ENCODE data around the gene RTKN. TPM values are rescaled to one million over a fixed set of nuclear protein-coding genes. Genes with fewer than 3 reads are reported as not detected.
A peak's percentile ranks its signal among the peaks of the same experiment; 100 is the strongest.

RTKN gene
- total and polyA plus RNA-seq, 3 experiments from 2014 or later: 1.1 to 1.4 (median 1.2) TPM

DNA sequence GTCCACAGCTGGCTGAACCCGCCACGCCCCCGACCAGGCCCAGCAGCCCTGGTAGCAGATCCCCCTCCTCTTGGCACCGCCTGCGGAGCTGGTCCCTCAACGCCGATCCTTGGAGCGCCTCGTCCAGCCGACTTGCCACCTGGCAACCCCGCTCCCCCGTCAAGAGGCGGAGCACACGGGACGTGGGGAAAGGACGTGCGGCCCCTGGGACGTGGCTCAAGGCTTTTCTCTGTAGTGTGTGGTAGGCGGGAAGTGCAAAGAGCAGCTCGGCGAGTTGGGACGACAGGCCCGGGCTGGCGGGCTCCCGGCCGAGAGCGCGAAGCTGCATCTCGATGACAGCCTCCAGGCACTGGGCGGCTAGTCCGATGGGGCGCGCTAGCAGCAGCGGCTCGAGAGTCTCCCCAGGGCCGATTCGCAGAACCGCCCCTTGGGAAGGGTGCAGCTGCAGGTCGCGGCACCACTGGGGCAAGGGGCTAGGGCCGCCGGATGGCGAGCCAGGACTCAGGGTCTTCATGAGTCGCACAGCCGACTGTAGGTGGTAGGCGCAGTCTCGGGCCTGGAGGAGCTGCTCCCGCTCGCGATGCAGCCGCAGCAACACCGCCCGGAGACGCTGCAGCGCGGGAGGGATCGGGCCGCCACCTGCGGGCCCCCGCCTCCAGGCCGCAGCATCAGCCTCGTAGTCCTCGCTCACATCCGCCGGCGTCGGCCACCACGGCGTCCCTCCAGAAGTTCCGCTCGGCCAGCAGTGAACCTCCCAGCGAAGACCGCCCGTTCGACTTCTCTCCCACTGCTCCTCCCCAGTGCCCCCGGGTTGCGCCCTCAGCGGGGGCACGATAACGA is 40.4 kb upstream of the RTKN start:
- H3K36me3 ChIP-seq (ENCODE audit: insufficient read depth, low read length): peaks cover 11% of the 10 kb centered on the region
- H3K4me3 ChIP-seq (ENCODE audit: low read length): peak overlapping the region; percentile 99
- peak overlapping the region; percentile 89 for H3K27ac ChIP-seq (ENCODE audit: low read depth, low read length)
- CTCF ChIA-PET: interaction anchor here (0.6 to 5.6 kb wide), 22 partner anchors 9 to 233 kb away, joined by 3 to 83 read pairs (median 7); partner anchors contain the start of genes AUP1, DQX1, HTRA2 and INO80B
- no peaks in the 10 kb centered on the region for H3K9me3 ChIP-seq (ENCODE audit: low read length)
- DNase-seq: peak in 3 of 5 donors; percentile 42 to 70 (median 44)
- peak overlapping the region; percentile 98 to 100 (median 100) for H3K4me3 Mint-ChIP-seq
- peaks cover 32 to 56% (median 45%) of the 10 kb centered on the region in 3 donors for H3K4me1 Mint-ChIP-seq
- peaks cover 0 to 54% (median 9%) of the 10 kb centered on the region in 3 donors for H3K36me3 Mint-ChIP-seq
- H3K27me3 Mint-ChIP-seq: no peaks in the 10 kb centered on the region
- peaks cover 25% of the 10 kb centered on the region for H3K4me1 ChIP-seq (ENCODE audit: insufficient read depth, low read length)
- no peaks in the 10 kb centered on the region for H3K9me3 Mint-ChIP-seq
- peak overlapping the region; percentile 95 to 100 (median 100) for H3K27ac Mint-ChIP-seq
- no peaks in the 10 kb centered on the region for H3K27me3 ChIP-seq (ENCODE audit: insufficient read depth, low read length, poor library complexity, severe bottlenecking)
- POLR2A ChIA-PET: interaction anchor here (0.5 to 3.9 kb wide), 10 partner anchors 10 to 49 kb away, joined by 3 to 56 read pairs (median 8); partner anchors contain the start of genes AUP1, DQX1, HTRA2 and INO80B

DNA sequence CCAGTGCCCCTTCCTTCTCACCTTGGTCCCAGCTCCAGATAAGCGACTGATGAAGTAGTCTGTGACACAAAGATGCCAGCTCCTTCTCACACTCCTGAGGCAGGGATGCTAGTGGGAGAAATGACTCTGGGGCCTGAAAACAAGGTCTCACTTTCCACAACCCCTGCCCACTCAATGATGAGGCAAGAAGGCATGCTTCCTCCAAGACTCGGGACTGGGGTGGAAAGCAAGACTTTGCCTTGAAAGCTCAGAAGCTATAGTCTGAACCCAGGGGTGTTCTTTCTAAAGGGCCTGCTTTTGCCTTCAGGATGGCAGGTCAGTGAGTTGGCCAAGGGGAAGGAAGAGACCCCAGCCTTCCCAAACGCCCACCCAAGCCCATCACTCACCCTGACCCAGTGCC is 39.7 kb upstream of the RTKN start:
- DNase-seq: no peak
- H3K27ac Mint-ChIP-seq: peak overlapping the region in 1 of 8 donors; percentile 43
- Histone ChIP-seq H3K27ac (ENCODE audit: low read depth, low read length) (peak overlapping the region; percentile 89), H3K9me3 (ENCODE audit: low read length) (no peaks in the 10 kb centered on the region), H3K36me3 (ENCODE audit: insufficient read depth, low read length) (peaks cover 10% of the 10 kb centered on the region), H3K4me3 (ENCODE audit: low read length) (peak overlapping the region; percentile 99), H3K4me1 (ENCODE audit: insufficient read depth, low read length) (peaks cover 25% of the 10 kb centered on the region), H3K27me3 (ENCODE audit: insufficient read depth, low read length, poor library complexity, severe bottlenecking) (no peaks in the 10 kb centered on the region)
- peak overlapping the region; percentile 98 to 100 (median 100) for H3K4me3 Mint-ChIP-seq
- H3K9me3 Mint-ChIP-seq: no peaks in the 10 kb centered on the region
- ChIA-PET POLR2A (interaction anchor here (0.5 to 3.9 kb wide), 8 partner anchors 9 to 50 kb away, joined by 3 to 56 read pairs (median 8); partner anchors contain the start of genes INO80B, MOGS, MRPL53 and WBP1), CTCF (interaction anchor here (0.8 to 5.6 kb wide), 11 partner anchors 8 to 105 kb away, joined by 3 to 83 read pairs (median 16); partner anchors contain the start of genes AUP1, HTRA2, INO80B and MOGS)
- H3K4me1 Mint-ChIP-seq: peaks cover 32 to 52% (median 45%) of the 10 kb centered on the region in 3 donors
- peaks cover 0 to 51% (median 7%) of the 10 kb centered on the region in 3 donors for H3K36me3 Mint-ChIP-seq
- H3K27me3 Mint-ChIP-seq: no peaks in the 10 kb centered on the region

DNA sequence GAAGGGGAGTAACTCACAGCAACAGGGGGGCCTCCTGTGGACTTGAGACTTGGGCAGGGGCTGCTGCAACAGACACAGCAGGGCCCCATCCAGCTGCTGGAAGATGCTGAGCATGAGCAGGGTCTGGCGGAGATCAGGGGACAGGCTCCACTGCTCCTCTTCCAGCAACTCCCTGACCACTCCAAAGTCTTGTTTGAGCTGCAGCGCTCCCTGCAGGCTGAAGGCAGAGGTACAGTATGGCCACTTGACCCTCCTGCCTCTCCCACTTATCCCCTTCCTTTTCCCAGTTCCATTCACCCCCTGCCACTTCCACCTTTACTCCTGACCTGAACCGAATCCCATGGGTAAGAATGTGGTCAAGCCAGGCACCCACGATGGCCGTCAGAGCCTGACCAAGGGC is 33.2 kb upstream of the RTKN start:
- DNase-seq: no peak

DNA sequence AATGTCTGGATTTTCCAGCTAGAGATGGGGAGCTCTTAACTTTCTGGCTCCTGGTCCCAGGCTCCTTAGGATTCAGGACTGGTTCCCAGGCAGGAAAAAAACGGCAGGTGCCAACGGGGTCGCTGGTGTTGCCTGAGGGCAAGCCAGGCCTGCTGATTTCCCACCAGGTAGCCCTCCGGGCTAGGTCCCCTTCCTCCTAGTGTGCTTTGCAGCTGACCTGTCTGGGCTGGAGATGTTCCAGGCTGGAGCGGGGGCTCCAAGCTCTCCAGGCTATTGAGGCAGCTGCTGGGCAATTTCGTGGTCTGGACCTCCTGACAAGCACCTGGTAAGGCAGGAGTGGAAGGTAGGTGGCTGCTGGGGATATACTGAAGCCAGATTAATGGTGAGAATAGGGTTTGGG is 32.7 kb upstream of the RTKN start:
- ChIA-PET CTCF (interaction anchor here (1.2 to 4.7 kb wide), 3 partner anchors 8 to 16 kb away, joined by 3 to 49 read pairs (median 4); partner anchors contain the start of genes CCDC142, TTC31 and WBP1), POLR2A (interaction anchor here (0.7 to 3.4 kb wide), 3 partner anchors 8 to 16 kb away, joined by 4 to 56 read pairs (median 9); partner anchors contain the start of genes CCDC142, MOGS, TTC31 and WBP1)
- Mint-ChIP-seq H3K36me3 (peaks cover 0 to 40% (median 12%) of the 10 kb centered on the region in 3 donors), H3K4me1 (peaks cover 24 to 32% (median 29%) of the 10 kb centered on the region in 3 donors), H3K9me3 (no peaks in the 10 kb centered on the region), H3K27ac (no peak overlapping the region), H3K4me3 (peak overlapping the region in 2 of 7 donors; percentile 42 to 64), H3K27me3 (peaks cover 0 to 5% of the 10 kb centered on the region in 2 donors)
- no peak overlapping the region for H3K4me3 ChIP-seq (ENCODE audit: low read length)
- no peaks in the 10 kb centered on the region for H3K27me3 ChIP-seq (ENCODE audit: insufficient read depth, low read length, poor library complexity, severe bottlenecking)
- no peak for DNase-seq
- H3K27ac ChIP-seq (ENCODE audit: low read depth, low read length): no peak overlapping the region
- no peaks in the 10 kb centered on the region for H3K9me3 ChIP-seq (ENCODE audit: low read length)
- H3K36me3 ChIP-seq (ENCODE audit: insufficient read depth, low read length): peaks cover 5% of the 10 kb centered on the region
- H3K4me1 ChIP-seq (ENCODE audit: insufficient read depth, low read length): peaks cover 22% of the 10 kb centered on the region

More for the DNA sequence above, 33.2 kb upstream of the RTKN start:
- Histone ChIP-seq H3K36me3 (ENCODE audit: insufficient read depth, low read length) (peaks cover 9% of the 10 kb centered on the region), H3K27me3 (ENCODE audit: insufficient read depth, low read length, poor library complexity, severe bottlenecking) (no peaks in the 10 kb centered on the region), H3K9me3 (ENCODE audit: low read length) (no peaks in the 10 kb centered on the region), H3K4me1 (ENCODE audit: insufficient read depth, low read length) (peaks cover 22% of the 10 kb centered on the region), H3K27ac (ENCODE audit: low read depth, low read length) (no peak overlapping the region), H3K4me3 (ENCODE audit: low read length) (no peak overlapping the region)
- peaks cover 0 to 43% (median 12%) of the 10 kb centered on the region in 3 donors for H3K36me3 Mint-ChIP-seq
- POLR2A ChIA-PET: interaction anchor here (1.7 kb wide), 1 partner anchor 16 kb away, joined by 4 read pairs; the partner anchor contains the start of gene WBP1
- H3K4me3 Mint-ChIP-seq: peak overlapping the region in 3 of 7 donors; percentile 9 to 18 (median 15)
- no peak overlapping the region for H3K27ac Mint-ChIP-seq
- no peaks in the 10 kb centered on the region for H3K9me3 Mint-ChIP-seq
- peaks cover 25 to 32% (median 31%) of the 10 kb centered on the region in 3 donors for H3K4me1 Mint-ChIP-seq
- CTCF ChIA-PET: interaction anchor here (1.2 to 4.7 kb wide), 7 partner anchors 8 to 57 kb away, joined by 3 to 49 read pairs (median 4); partner anchors contain the start of genes AUP1, CCDC142, HTRA2 and INO80B
- peaks cover 0 to 5% of the 10 kb centered on the region in 2 donors for H3K27me3 Mint-ChIP-seq

DNA sequence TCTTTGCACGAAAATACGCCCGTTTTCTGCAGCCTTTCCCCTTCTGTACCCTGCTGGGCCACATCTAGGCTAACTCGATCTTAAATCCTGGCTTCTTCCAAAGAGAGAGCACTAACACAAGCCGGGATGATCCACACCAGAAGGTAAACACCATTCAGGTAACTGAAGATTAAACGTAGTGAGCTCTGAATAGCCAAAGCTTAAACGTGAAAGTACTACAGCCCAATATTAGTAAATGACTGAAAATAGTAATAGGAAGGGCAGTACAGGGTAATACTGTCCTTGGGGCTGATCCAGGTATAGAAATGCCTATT is 31.2 kb upstream of the RTKN start:
- H3K27ac Mint-ChIP-seq: peak overlapping the region; percentile 97 to 100 (median 99)
- peak overlapping the region; percentile 83 for H3K27ac ChIP-seq (ENCODE audit: low read depth, low read length)
- H3K4me3 Mint-ChIP-seq: peak overlapping the region; percentile 93 to 98 (median 96)
- peaks cover 0 to 37% (median 8%) of the 10 kb centered on the region in 3 donors for H3K36me3 Mint-ChIP-seq
- CTCF ChIA-PET: interaction anchor here (1.0 to 4.7 kb wide), 10 partner anchors 10 to 115 kb away, joined by 3 to 49 read pairs (median 4); partner anchors contain the start of genes CCDC142, INO80B, TTC31 and WBP1
- no peaks in the 10 kb centered on the region for H3K9me3 ChIP-seq (ENCODE audit: low read length)
- H3K27me3 Mint-ChIP-seq: peaks cover 0 to 5% of the 10 kb centered on the region in 2 donors
- H3K27me3 ChIP-seq (ENCODE audit: insufficient read depth, low read length, poor library complexity, severe bottlenecking): no peaks in the 10 kb centered on the region
- H3K4me1 Mint-ChIP-seq: peaks cover 21 to 27% (median 25%) of the 10 kb centered on the region in 3 donors
- peak in 1 of 5 donors; percentile 21 for DNase-seq
- peaks cover 5% of the 10 kb centered on the region for H3K36me3 ChIP-seq (ENCODE audit: insufficient read depth, low read length)
- H3K4me3 ChIP-seq (ENCODE audit: low read length): peak overlapping the region; percentile 95
- POLR2A ChIA-PET: interaction anchor here (0.6 to 3.4 kb wide), 8 partner anchors 10 to 81 kb away, joined by 3 to 56 read pairs (median 4); partner anchors contain the start of genes C2orf81, CCDC142, TTC31 and WBP1
- no peaks in the 10 kb centered on the region for H3K9me3 Mint-ChIP-seq
- peaks cover 22% of the 10 kb centered on the region for H3K4me1 ChIP-seq (ENCODE audit: insufficient read depth, low read length)

DNA sequence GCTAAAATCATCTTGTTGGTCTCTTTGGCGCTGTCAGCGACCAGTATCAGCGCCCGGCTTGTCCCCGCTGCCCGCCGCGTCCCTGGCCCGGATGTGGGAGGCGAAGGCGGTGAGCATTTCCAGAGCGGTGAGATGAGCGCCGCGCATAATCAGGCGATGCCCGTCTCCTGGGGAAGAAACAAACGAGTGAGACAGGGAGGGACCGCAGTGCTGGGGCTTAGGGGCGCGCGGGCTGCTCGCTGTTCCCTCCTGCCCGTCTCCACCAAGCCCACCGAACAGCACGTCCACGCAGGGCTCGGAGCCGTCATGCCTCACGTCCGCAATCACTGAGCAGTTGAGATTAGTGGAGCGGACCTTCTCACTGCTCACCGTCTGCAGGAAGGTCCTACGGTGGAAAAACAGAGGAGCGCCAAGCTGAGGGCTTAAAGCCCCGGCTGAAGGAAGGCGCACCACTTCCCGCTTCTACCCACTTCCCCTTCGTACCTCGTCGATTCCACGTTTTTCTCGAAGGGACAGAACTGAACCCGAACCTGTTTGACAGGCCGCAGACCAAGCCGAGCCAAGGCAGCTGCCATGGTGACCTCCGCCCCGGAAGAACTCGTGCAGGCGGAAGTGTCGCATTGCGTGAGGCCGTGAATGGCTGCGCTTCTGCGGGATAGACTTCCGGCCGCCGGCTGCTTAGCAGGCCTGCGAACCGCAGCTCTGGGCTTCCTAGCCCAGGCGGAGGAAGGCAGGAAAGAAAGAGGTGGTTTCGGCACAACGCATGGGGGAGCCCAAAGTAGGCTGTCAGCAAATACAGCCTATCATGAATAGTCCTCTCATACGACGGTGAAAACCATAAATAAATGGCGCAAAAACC is 30.6 kb upstream of the RTKN start, which contains the start of gene MRPL53:
Gene MRPL53, minus strand, starts transcription at position 595 of the 859 bp plus-strand sequence. Its CDS starts 20 bp downstream, at position 575.
- POLR2A ChIA-PET: interaction anchor here (0.6 to 3.4 kb wide), 11 partner anchors 10 to 256 kb away, joined by 3 to 56 read pairs (median 3); partner anchors contain the start of genes C2orf81, CCDC142, INO80B and TTC31
- Mint-ChIP-seq H3K4me3 (peak within 1 kb of the TSS; percentile 93 to 98 (median 96)), H3K27ac (peak within 1 kb of the TSS; percentile 97 to 100 (median 99)), H3K4me1 (peaks cover 21 to 27% (median 25%) of the 10 kb centered on the region in 3 donors), H3K36me3 (peaks cover 0 to 33% (median 8%) of the 10 kb centered on the region in 3 donors), H3K27me3 (peaks cover 0 to 5% of the 10 kb centered on the region in 2 donors), H3K9me3 (no peaks in the 10 kb centered on the region)
- H3K4me3 ChIP-seq (ENCODE audit: low read length): peak within 1 kb of the TSS; percentile 95
- H3K27me3 ChIP-seq (ENCODE audit: insufficient read depth, low read length, poor library complexity, severe bottlenecking): no peaks in the 10 kb centered on the region
- H3K27ac ChIP-seq (ENCODE audit: low read depth, low read length): peak within 1 kb of the TSS; percentile 83
- H3K36me3 ChIP-seq (ENCODE audit: insufficient read depth, low read length): peaks cover 5% of the 10 kb centered on the region
- peaks cover 22% of the 10 kb centered on the region for H3K4me1 ChIP-seq (ENCODE audit: insufficient read depth, low read length)
- DNase-seq: peak; percentile 94 to 97 (median 95)
- no peaks in the 10 kb centered on the region for H3K9me3 ChIP-seq (ENCODE audit: low read length)
- CTCF ChIA-PET: interaction anchor here (1.0 to 4.7 kb wide), 10 partner anchors 9 to 115 kb away, joined by 3 to 49 read pairs (median 4); partner anchors contain the start of genes CCDC142, INO80B, TTC31 and WBP1

Data from CD8-positive, alpha-beta memory T cell (primary cell).